ENCODE results near the gene ENTPD6. TPM values are rescaled to one million over a fixed set of nuclear protein-coding genes. Genes with fewer than 3 reads are reported as not detected.

The ENTPD6 gene
- total RNA-seq, 1 donor from 2014 or later = 106 TPM

- no peaks in the 10 kb centered on the region for H3K27me3 ChIP-seq (ENCODE audit: low read depth)
- H3K4me3 ChIP-seq = peak overlapping the region; percentile 52
- peak overlapping the region; percentile 89 for H3K27ac ChIP-seq (replicated peaks)
- intact Hi-C loops (cut with micrococcal nuclease) = loop anchor here (10.0 kb wide), 1 partner anchor 204 kb away; the partner anchor contains the start of gene ABHD12
- H3K9me3 ChIP-seq (replicated peaks) = peaks cover 5% of the 10 kb centered on the region
- TF ChIP-seq, protein P1, sequence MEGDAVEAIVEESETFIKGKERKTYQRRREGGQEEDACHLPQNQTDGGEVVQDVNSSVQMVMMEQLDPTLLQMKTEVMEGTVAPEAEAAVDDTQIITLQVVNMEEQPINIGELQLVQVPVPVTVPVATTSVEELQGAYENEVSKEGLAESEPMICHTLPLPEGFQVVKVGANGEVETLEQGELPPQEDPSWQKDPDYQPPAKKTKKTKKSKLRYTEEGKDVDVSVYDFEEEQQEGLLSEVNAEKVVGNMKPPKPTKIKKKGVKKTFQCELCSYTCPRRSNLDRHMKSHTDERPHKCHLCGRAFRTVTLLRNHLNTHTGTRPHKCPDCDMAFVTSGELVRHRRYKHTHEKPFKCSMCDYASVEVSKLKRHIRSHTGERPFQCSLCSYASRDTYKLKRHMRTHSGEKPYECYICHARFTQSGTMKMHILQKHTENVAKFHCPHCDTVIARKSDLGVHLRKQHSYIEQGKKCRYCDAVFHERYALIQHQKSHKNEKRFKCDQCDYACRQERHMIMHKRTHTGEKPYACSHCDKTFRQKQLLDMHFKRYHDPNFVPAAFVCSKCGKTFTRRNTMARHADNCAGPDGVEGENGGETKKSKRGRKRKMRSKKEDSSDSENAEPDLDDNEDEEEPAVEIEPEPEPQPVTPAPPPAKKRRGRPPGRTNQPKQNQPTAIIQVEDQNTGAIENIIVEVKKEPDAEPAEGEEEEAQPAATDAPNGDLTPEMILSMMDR (IDR thresholded peaks at IDR 0.05; ENCODE audit: borderline replicate concordance) = no peak
- peaks cover 36% of the 10 kb centered on the region for H3K4me1 ChIP-seq
- H3K36me3 ChIP-seq = peaks cover 7% of the 10 kb centered on the region
- DNase-seq = peak; percentile 66
Observed at GRCh38 chr20:25191051-25191450, 4.5 kb upstream of the ENTPD6 start.

- peaks cover under 1% of the 10 kb centered on the region for H3K36me3 ChIP-seq
- intact Hi-C loops (cut with micrococcal nuclease) = loop anchor here (10.0 kb wide), 1 partner anchor 203 kb away; the partner anchor contains the start of gene ABHD12
- DNase-seq = no peak
- peaks cover 1% of the 10 kb centered on the region for H3K9me3 ChIP-seq (replicated peaks)
- peak overlapping the region; percentile 52 for H3K4me3 ChIP-seq
- TF ChIP-seq, protein P1 (IDR thresholded peaks at IDR 0.05; ENCODE audit: borderline replicate concordance) = no peak
- H3K27me3 ChIP-seq (ENCODE audit: low read depth) = no peaks in the 10 kb centered on the region
- peak overlapping the region; percentile 89 for H3K27ac ChIP-seq (replicated peaks)
- peaks cover 42% of the 10 kb centered on the region for H3K4me1 ChIP-seq
Observed at GRCh38 chr20:25191689-25192088, 3.8 kb upstream of the ENTPD6 start.

DNA sequence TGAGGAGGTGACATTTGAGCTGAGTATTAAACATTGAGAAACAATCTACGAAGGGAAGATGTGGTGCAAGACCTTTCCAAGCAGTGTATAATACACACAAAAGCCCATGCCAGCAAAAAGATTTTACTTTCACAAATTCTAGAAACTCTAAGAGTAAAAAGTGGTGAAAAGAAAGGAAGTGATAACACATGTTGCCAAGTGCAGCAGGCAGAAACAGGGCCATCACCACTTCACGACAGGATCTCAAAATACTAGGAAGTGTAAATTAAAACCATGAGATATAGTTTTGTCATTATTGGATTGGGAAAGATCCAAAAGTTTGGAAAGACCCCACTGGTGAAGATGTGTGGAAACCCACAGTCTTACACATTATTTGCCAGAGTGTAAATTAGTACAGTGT, 1.7 kb upstream of the ENTPD6 start:
- TF ChIP-seq, protein P1 (IDR thresholded peaks at IDR 0.05; ENCODE audit: borderline replicate concordance) = no peak
- H3K9me3 ChIP-seq (replicated peaks) = no peaks in the 10 kb centered on the region
- H3K27ac ChIP-seq (replicated peaks) = peak overlapping the region; percentile 96
- intact Hi-C loops (cut with micrococcal nuclease) = loop anchor here (10.0 kb wide), 1 partner anchor 201 kb away; the partner anchor contains the start of gene ABHD12
- H3K36me3 ChIP-seq = no peaks in the 10 kb centered on the region
- peaks cover 64% of the 10 kb centered on the region for H3K4me1 ChIP-seq
- DNase-seq = no peak
- H3K4me3 ChIP-seq = no peak overlapping the region
- no peaks in the 10 kb centered on the region for H3K27me3 ChIP-seq (ENCODE audit: low read depth)

DNA sequence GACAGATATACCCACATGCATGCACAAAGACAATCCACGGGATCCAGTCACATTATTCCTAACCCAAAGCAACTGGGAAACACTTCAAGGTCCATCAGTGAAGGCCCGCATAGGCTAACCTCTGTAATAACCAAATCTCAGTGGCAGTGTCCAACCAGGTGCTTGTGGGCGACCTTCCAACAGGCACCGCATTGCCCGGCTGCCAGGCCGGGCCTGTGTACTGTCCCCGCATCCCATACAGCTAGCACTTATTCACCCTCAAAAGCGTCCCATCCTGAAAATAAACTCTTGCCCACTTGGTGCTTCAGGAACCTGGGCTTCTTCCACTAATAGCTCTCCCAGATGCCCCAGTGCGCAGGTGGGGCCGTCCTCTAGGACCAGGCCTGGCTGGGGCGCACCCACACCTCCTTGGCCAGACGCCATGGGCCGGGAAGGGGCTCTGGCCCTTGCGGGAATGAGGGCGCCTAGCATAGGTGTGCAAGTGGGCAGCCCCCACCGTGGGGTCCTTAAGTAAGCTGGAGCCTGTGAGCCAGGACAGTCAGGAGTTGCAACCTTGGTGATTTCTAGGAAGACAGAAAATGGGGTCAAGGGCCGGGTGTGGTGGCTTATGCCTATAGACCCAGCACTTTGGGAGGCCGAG, 1.1 kb upstream of the ENTPD6 start:
- H3K4me1 ChIP-seq = peaks cover 70% of the 10 kb centered on the region
- peak overlapping the region; percentile 98 for H3K4me3 ChIP-seq
- H3K9me3 ChIP-seq (replicated peaks) = no peaks in the 10 kb centered on the region
- H3K27me3 ChIP-seq (ENCODE audit: low read depth) = no peaks in the 10 kb centered on the region
- no peaks in the 10 kb centered on the region for H3K36me3 ChIP-seq
- intact Hi-C loops (cut with micrococcal nuclease) = loop anchor here (10.0 kb wide), 1 partner anchor 200 kb away; the partner anchor contains the start of gene ABHD12
- H3K27ac ChIP-seq (replicated peaks) = peak overlapping the region; percentile 96
- TF ChIP-seq, protein P1 (IDR thresholded peaks at IDR 0.05; ENCODE audit: borderline replicate concordance) = no peak
- DNase-seq = no peak

GRCh38 chr20:25195962-25196785, 662 bp downstream of the ENTPD6 start:
- TF ChIP-seq, protein P1 (IDR thresholded peaks at IDR 0.05; ENCODE audit: borderline replicate concordance) = no peak
- H3K4me1 ChIP-seq = peaks cover 78% of the 10 kb centered on the region
- H3K36me3 ChIP-seq = no peaks in the 10 kb centered on the region
- H3K27me3 ChIP-seq (ENCODE audit: low read depth) = no peaks in the 10 kb centered on the region
- intact Hi-C loops (cut with micrococcal nuclease) = loop anchor here (10.0 kb wide), 1 partner anchor 199 kb away; the partner anchor contains the start of gene ABHD12
- no peaks in the 10 kb centered on the region for H3K9me3 ChIP-seq (replicated peaks)
- H3K4me3 ChIP-seq = peak overlapping the region; percentile 98
- DNase-seq = no peak
- H3K27ac ChIP-seq (replicated peaks) = peak overlapping the region; percentile 96
